C4-2B (cell line): ENCODE data around the gene COX5B.

ENCODE experiments used
- CTCF ChIP-seq: fragments of 450-650 bp; conservative IDR thresholded peaks from 2 replicates; pipeline ENCODE4 v1.5.1; 2017; ENCODE audit warnings: mild to moderate bottlenecking
- ZFX ChIP-seq: fragments of 450-650 bp; IDR thresholded peaks from 2 replicates; pipeline ENCODE4 v1.6.1; 2017

- no peak for TF ChIP-seq CTCF
- TF ChIP-seq ZFX: no peak
These were observed 8.9 kb downstream of the COX5B start for GRCh38 chr2:97654791-97655190.
